NCI-H82 (cell line): ENCODE measurements around the gene XK.

ENCODE experiments used
- DNase-seq: peaks from one replicate; lab custom pipeline; 2025; lab: John Stamatoyannopoulos, UW

The XK gene

GRCh38 chrX:37679230-37679629 is 6.4 kb upstream of the XK start:
- no peak for DNase-seq

- peak; percentile 11 for DNase-seq
Observed at GRCh38 chrX:37679888-37680287, 5.7 kb upstream of the XK start.

- peak; percentile 92 for DNase-seq
Observed at GRCh38 chrX:37684426-37684825, 1.2 kb upstream of the XK start.

GRCh38 chrX:37684973-37685372 is 618 bp upstream of the XK start:
- no peak for DNase-seq

DNA sequence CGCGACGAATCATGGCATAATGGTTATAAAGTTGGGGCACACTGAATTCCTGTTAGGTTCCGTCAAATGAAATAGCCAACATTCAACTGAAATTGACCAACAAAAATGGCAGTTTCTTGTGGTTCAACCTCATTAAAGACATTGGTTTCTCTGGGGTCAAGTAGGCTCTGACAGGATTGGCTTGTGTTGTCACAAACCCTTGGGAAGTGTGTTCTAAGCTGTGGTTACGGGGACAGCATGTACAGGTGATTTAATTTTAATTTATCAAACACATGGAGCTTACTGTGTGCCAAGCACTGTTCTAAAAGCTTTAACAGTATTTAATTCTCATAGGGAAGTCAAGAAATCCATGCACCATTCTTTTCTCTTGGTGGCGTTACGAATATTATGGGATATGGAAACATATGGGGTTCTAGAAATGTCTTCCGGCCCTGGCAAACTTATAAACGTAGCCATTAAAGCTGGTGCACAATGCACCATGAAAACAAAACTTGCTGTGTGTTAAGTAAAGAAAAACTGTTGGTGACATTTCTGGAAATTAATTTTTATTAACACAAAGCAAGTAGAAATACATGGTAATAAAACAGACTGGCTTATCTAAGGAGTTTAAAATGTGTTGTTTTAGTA is 891 bp downstream of the XK start:
- DNase-seq, result no peak

DNA sequence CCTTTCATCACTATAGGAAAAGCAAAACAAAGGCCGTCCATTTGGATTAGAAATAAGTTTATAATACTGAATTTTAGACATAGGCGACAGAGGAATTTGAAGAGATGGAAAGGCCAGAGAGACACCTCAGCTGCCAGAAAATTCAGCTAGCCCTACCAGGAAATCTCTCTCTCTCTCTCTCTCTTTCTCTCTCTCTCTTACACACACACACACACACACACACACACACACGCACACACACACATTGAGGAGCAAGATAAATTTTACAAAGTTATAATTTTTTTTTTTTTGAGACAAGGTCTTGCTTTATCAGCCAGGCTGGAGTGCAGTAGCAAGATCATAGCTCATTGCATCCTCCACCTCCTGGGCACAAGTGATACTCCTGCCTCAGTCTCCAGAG is 1.4 kb downstream of the XK start:
- no peak for DNase-seq

DNA sequence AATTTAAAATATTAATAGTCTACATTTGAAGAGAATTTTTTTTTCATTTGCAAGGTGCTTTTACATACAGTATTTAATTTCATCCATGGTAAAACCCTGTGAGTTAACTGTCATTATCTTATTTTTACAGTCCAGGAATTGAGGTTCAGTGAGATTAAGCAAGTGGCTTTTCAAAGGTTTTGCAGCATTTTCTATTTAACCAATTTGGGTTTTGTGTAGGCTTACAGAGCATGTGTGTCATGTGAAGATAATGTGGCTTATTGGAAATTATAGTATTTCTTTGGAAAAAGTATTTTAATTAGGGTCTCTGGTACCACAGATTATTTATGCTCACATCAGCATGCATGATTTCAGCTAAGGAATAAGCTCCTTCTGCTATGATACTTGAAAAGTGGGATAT is 4.5 kb downstream of the XK start:
- no peak for DNase-seq

DNA sequence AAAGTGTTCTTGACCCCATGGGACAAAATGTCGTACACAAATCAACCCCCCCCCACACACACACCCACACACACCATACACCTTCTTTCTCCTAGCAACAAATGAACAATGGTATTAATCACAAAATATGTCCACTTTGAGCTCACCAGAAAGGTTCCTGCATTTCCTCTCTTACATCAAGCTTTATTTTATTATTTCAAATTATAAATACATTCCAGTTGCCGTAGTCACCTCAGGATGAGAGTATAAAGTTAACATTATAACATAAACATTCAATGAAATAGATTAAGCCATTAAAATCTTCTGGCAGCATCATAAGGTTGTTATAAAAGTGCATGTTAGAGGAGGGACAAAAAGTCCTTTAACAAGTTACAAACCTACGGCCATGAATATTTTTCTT is 7.3 kb downstream of the XK start:
- DNase-seq, result no peak

DNA sequence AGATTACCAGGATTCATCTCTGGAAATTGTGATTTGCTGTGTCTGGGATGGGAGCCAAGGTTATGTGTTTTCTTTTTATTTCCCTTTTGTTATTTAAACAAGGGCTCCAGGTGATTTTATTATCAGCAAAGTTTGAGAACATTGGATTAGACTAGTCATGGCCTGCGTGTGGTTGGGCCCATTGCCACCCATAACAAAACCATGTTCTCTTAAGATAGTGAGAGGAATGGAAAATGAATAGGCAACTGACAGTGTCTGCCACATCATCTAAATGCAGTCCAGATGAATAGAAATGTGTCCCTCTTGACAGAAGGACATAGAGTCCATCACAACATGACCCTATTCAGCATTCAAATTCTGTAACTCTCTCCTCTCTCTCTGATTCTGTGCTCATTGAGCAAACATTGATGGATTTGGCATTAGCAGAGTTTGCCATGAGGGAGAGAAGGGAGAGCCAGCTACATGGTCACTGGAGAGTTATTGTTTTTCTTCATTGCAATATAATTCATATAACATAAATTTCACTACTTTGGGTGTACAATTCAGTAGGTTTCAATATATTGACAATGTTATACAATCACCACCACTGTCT is 11.7 kb downstream of the XK start:
- no peak for DNase-seq

DNA sequence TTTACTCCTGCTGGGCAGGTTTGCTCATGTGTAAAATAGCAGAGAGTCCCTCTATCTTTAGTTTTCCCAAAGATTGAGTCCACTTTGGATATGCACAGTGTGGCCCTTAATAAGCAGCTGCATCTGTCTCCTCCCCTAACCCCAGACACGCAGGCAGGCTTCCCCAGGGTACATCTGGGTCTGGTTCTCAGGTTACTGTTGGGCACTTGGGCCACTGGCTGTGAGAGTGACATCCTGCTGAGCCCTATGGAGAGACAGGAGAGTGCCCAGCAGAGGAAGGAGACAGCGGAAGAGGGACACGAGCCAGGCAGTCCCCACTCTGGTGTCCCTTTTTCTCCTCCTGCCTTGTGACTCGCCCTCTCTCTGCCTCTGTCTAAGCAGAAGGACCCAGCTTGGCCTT is 16.0 kb downstream of the XK start:
- DNase-seq, result peak; percentile 9

DNA sequence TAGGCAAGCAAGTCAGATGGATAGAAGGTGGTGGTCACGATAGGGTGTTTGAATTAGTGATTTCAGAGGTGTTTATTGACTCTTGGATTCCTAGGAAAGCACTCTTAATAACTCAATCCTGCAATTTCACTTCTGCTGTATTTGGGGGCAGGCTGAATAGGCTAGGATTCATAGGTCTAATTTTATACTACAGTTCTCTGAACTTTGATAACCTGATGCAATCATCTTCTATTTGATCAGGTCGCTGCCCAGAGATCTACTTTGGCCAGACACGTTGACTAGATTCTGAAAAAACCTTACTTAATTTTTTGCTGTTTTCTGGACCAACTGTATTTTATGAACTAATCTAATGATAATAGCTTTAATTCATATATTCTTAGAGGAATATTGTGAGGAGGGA is 26.4 kb downstream of the XK start:
- DNase-seq, result no peak

DNA sequence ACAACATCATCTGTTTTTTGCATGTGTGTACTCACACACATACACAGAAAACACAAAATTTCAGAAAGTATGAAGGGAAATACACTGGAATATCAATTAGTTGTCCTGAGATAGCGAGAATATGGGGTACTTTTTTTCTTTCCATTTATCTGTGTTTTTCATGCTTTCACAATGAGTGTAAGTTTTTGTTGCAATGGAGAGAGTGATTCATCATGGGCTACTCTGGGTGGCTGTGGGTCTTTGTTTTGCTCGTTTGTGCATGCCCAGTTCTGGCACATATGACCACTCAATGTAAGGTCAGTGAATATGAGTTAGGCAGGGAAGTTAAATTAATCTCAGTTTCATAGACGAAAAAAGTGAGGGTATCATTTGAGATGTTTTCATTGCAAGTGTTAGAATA is 26.9 kb downstream of the XK start:
- no peak for DNase-seq

GRCh38 chrX:37714479-37714878 is 28.9 kb downstream of the XK start:
- no peak for DNase-seq

GRCh38 chrX:37716602-37717001 is 31.0 kb downstream of the XK start:
- no peak for DNase-seq

GRCh38 chrX:37717708-37718107 is 32.1 kb downstream of the XK start:
- no peak for DNase-seq

GRCh38 chrX:37722595-37722994 is 37.0 kb downstream of the XK start:
- no peak for DNase-seq

DNA sequence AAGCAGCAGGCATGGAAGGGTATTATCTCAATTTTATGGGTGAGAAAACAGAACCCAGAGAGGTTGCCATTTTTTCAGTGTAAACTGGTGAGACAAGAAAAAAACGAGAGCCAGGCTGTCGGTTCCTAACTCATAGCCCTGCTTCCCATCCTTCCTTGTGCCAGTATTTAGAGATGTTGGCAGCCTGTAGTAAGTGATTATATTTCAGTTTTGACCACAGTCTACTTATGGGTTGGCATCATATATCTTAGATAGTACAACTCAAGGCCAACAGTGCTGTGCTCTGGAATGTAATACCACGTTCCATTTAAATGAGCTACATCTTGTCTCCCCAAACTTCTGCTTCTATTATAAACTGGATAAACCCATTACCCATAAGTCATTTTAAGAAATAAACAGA is 40.8 kb downstream of the XK start:
- DNase-seq, result no peak

GRCh38 chrX:37745354-37745753 is 59.8 kb downstream of the XK start:
- peak; percentile 76 for DNase-seq

- no peak for DNase-seq
Observed at GRCh38 chrX:37745835-37746217, 60.2 kb downstream of the XK start.

DNA sequence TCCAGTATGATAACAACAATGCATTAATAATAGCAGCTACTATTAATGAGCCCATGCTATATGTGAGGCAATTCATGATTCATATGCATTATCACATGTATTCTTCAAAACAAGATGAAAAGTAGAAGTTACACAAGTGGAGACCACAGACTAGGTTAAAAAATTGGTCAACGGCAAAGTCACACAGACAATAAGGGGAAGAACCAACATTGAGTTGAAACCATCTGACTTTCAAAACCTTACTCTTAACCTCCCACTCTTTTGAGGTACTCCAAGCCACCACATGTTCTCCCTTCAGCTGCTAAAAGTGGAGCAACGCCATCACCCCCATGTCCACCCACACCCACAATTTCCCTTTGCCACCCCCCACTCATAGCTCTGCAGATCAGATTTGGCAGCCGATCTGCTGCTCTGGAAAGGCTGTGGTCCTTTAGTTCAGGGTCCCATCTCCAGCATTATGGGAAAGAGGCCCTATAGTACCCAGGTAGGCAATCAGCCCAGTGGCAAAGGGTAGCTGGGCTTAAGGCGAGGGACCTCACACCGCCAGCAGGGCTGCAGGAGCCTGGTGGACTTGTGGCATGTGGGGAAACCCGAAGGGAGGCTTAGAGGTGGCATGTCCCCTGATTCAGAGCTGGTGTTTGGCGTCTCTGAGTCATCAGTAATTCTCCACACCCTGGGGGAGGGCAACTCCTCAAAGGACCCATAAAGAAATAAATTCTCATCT is 60.8 kb downstream of the XK start:
- DNase-seq, result no peak

DNA sequence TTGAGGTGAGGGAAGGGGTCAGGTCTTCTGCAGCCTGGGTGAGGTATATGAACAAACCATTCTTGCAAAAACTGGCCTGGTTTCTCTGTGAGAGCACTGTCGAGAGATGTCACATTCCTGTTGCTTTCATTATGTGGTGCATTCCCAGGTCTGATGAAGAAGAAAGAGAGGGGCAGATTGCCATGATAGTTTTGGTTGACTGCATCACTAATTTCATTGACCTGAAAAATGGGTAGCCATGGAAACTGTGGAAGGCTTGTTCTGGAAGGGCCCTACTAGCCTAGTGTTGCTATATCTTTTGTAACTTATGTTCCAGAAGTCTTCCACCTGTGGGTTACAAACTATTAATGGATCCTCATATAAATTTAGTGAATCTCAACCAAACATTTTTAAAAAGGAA is 61.4 kb downstream of the XK start:
- DNase-seq, result no peak

GRCh38 chrX:37752281-37752680 is 66.7 kb downstream of the XK start:
- no peak for DNase-seq

DNA sequence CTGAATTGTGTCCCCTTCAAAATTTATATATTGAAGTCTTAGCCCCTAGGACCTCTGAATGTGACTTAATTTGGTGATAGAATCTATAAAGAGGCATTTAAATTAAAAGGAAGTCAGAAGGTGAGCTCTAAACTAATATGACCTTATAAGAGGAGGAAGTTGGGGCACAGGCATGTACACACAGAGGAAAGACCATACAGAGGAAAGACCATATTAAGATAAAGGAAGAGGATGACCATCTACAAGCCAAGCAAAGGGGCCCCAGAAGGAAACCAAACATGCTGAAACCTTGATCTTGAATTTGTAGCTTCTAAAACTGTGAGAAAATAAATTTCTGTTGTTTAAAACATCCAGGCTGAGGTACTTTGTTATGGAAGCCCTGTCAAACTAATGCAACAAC is 67.3 kb downstream of the XK start:
- no peak for DNase-seq

DNA sequence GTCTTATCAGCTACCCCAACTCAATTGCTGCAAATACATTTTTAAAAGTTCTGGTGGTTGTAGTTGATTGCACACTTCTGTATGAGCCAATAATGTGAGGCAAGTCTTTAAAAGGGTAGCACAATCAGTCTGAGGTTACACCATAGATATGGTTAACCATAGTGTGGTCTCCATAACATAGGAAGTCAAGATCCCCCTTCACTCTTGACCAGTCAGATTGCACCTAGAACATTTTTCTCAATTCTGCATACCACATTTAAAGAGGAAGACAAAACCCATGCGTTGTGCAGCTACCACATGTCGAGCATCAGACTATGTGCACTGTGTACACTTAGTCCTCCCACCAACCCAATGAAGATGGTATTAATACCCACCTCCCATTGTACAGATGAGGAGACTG is 67.8 kb downstream of the XK start:
- no peak for DNase-seq
